Stomach (tissue), 9 donors: ENCODE data around the gene SMARCA4. TPM values are rescaled to one million over a fixed set of nuclear protein-coding genes. Genes with fewer than 3 reads are reported as not detected.

Experiments used
- DNase-seq, 2 donors: peaks; one replicate each; pipeline versions ENCODE4 v3.0.0 to v3.0.0-alpha.2; 2013 to 2019
- H3K27ac ChIP-seq, 5 donors: fragments of 200-600 bp in 4 of 5; sonication (generic) in 4 of 5; one replicate each; pipeline ENCODE4 v1.5.1; 2013 to 2019; ENCODE audit warnings: mild to moderate bottlenecking in 1 of 5, moderate library complexity in 1 of 5
- H3K27me3 ChIP-seq, 3 donors: fragments of 200-600 bp; sonication (generic); one replicate each; pipeline ENCODE4 v1.5.1; 2017 to 2019; ENCODE audit warnings: mixed run types in 1 of 3
- H3K36me3 ChIP-seq, 4 donors: fragments of 200-600 bp; sonication (generic); 1 replicate in 3 of 4; 2 replicates in 1 of 4; pipeline ENCODE4 v1.5.1; 2016 to 2019
- H3K4me1 ChIP-seq, 4 donors: fragments of 200-600 bp; sonication (generic); one replicate each; pipeline ENCODE4 v1.5.1; 2016 to 2019
- H3K4me3 ChIP-seq, 4 donors: fragments of 200-600 bp; sonication (generic) in 3 of 4; one replicate each; pipeline ENCODE4 v1.5.1; 2016 to 2019; ENCODE audit warnings: mild to moderate bottlenecking in 1 of 4
- H3K9me3 ChIP-seq, 4 donors: fragments of 200-600 bp; sonication (generic); one replicate each; pipeline ENCODE4 v1.5.1; 2016 to 2019
- CTCF ChIP-seq, 7 experiments: fragments of 450-650 bp in 4 of 7; fragments of 200-600 bp in 3 of 7; sonication (generic) in 3 of 7; IDR thresholded peaks; one replicate each; pipeline ENCODE4 v1.5.1; 2016 to 2019; ENCODE audit warnings: antibody characterized with exemption in 7 of 7, control low read depth in 2 of 7, mild to moderate bottlenecking in 1 of 7
- EP300 ChIP-seq: sonication (generic); formaldehyde crosslinking; IDR thresholded peaks from one replicate; pipeline ENCODE4 v1.6.1; 2017; ENCODE audit warnings: antibody characterized with exemption
- POLR2A ChIP-seq, 4 donors: fragments of 450-650 bp; IDR thresholded peaks; one replicate each; pipeline ENCODE4 v1.6.1; 2016; ENCODE audit warnings: antibody characterized with exemption in 4 of 4, control low read depth in 2 of 4, mild to moderate bottlenecking in 1 of 4, moderate library complexity in 1 of 4
- POLR2AphosphoS5 ChIP-seq, 3 donors: sonication (generic); formaldehyde crosslinking; IDR thresholded peaks; one replicate each; pipeline ENCODE4 v1.6.1; 2016; ENCODE audit warnings: antibody characterized with exemption in 3 of 3
- whole genome bisulfite sequencing, 5 donors: extraction: QIAGEN DNeasy Blood & Tissue Kit in 3 of 5; methylation state at CpG; one replicate each; pipeline versions ENCODE4 v1.1.5 to v1.1.7; 2013 to 2018; 5-methylcytosine and 5-hydroxymethylcytosine counted together
- intact Hi-C: fragments of 100-400 bp; cut with DNase I; formaldehyde crosslinking; loops from one replicate; pipeline ENCODE4 v1.15.1; 2023; ENCODE audit warnings: low total_unique reads
- polyA plus RNA-seq, 3 donors: library from polyadenylated mRNA; stranded (reverse); fragments of 200-250 nt; gene quantifications; one replicate each; pipeline ENCODE4 v1.2.3, GENCODE V29; 2013
- total RNA-seq, 5 donors: library from RNA; depleted of rRNA; stranded (reverse); fragments of >200 nt; gene quantifications; one replicate each; pipeline versions ENCODE4 v1.1.0 to v1.2.3, GENCODE V29; 2014 to 2016
- donor health status: healthy with polysubstance abuse.
- donor health status: Bipolar disorder and iron deficiency.
- donor health status: healthy.

SMARCA4 gene
- total and polyA plus RNA-seq, 8 donors: 28.6 to 158 (median 60.9) TPM

- no peaks in the 10 kb centered on the region for H3K9me3 ChIP-seq
- peaks cover 0 to 7% (median 0%) of the 10 kb centered on the region in 4 donors for H3K4me1 ChIP-seq
- DNase-seq: no peak
- intact Hi-C loops: no loop called here
- no peak overlapping the region for H3K27ac ChIP-seq
- TF ChIP-seq POLR2A (IDR thresholded peaks at IDR 0.05) (no peak), EP300 (no peak), POLR2AphosphoS5 (IDR thresholded peaks at IDR 0.05) (no peak), CTCF (IDR thresholded peaks at IDR 0.05) (no peak)
- H3K36me3 ChIP-seq: peaks cover 37 to 100% (median 98%) of the 10 kb centered on the region in 4 donors
- H3K4me3 ChIP-seq: no peak overlapping the region
- no peaks in the 10 kb centered on the region for H3K27me3 ChIP-seq
- 94 to 98% (median 97%) methylated on average over 8 to 24 of the region's 24 CpGs for WGBS, 5 donors
These were observed 47.0 kb upstream of the SMARCA4 start for GRCh38 chr19:10913716-10914340.

- WGBS, 5 donors: 81 to 89% (median 86%) methylated on average over 12 to 19 of the region's 19 CpGs
- no peak for TF ChIP-seq EP300
- no peak for TF ChIP-seq POLR2A (IDR thresholded peaks at IDR 0.05)
- TF ChIP-seq POLR2AphosphoS5 (IDR thresholded peaks at IDR 0.05): no peak
- no peak for TF ChIP-seq CTCF (IDR thresholded peaks at IDR 0.05)
- H3K4me3 ChIP-seq: no peak overlapping the region
- intact Hi-C loops: no loop called here
- H3K4me1 ChIP-seq: peaks cover 0 to 7% (median 0%) of the 10 kb centered on the region in 4 donors
- H3K9me3 ChIP-seq: no peaks in the 10 kb centered on the region
- H3K36me3 ChIP-seq: peaks cover 33 to 100% (median 98%) of the 10 kb centered on the region in 4 donors
- DNase-seq: peak; percentile 22 to 38
- no peaks in the 10 kb centered on the region for H3K27me3 ChIP-seq
- H3K27ac ChIP-seq: peak overlapping the region in 1 of 5 donors; percentile 47
These were observed 45.4 kb upstream of the SMARCA4 start for GRCh38 chr19:10915130-10916091.

- no peaks in the 10 kb centered on the region for H3K9me3 ChIP-seq
- H3K4me1 ChIP-seq: peaks cover 0 to 7% (median 0%) of the 10 kb centered on the region in 4 donors
- no peaks in the 10 kb centered on the region for H3K27me3 ChIP-seq
- peaks cover 41 to 100% (median 98%) of the 10 kb centered on the region in 4 donors for H3K36me3 ChIP-seq
- TF ChIP-seq POLR2A (IDR thresholded peaks at IDR 0.05) (no peak), POLR2AphosphoS5 (IDR thresholded peaks at IDR 0.05) (no peak)
- WGBS, 5 donors: 95 to 100% (median 96%) methylated on average over 3 to 6 of the region's 6 CpGs
- peak in 1 of 2 donors; percentile 2 for DNase-seq
- no peak overlapping the region for H3K4me3 ChIP-seq
- intact Hi-C loops: no loop called here
- H3K27ac ChIP-seq: no peak overlapping the region
These were observed 44.2 kb upstream of the SMARCA4 start for GRCh38 chr19:10916602-10917001.

- Histone ChIP-seq H3K9me3 (no peaks in the 10 kb centered on the region), H3K4me1 (peaks cover 0 to 7% (median 0%) of the 10 kb centered on the region in 4 donors), H3K4me3 (no peak overlapping the region), H3K27ac (no peak overlapping the region), H3K27me3 (no peaks in the 10 kb centered on the region), H3K36me3 (peaks cover 46 to 100% (median 98%) of the 10 kb centered on the region in 4 donors)
- 87 to 94% (median 91%) methylated on average over 11 of the region's 11 CpGs for WGBS, 5 donors
- intact Hi-C loops: no loop called here
- DNase-seq: no peak
- TF ChIP-seq POLR2AphosphoS5 (IDR thresholded peaks at IDR 0.05) (no peak), EP300 (no peak), CTCF (IDR thresholded peaks at IDR 0.05) (no peak), POLR2A (IDR thresholded peaks at IDR 0.05) (no peak)
These were observed 42.5 kb upstream of the SMARCA4 start for GRCh38 chr19:10918359-10918758.
